Activated CD4-positive, alpha-beta T cell treated with anti-CD3 and anti-CD28 coated beads, Interleukin-2, Interleukin-6, amounts not matched to agents 100 ng/mL and 50 ng/mL, durations not matched to agents 16 hours and 8 hours (primary cell): Measurements from ENCODE around the gene ANKRD63.

Source experiments
- DNase-seq: peaks from one replicate; pipeline ENCODE4 v3.0.0-alpha.2; 2020

Gene ANKRD63

GRCh38 chr15:40242213-40242599 lies 40.7 kb downstream of the ANKRD63 start:
- no peak for DNase-seq

GRCh38 chr15:40241269-40242212 lies 41.3 kb downstream of the ANKRD63 start:
- no peak for DNase-seq

- DNase-seq, result no peak
These were observed 42.1 kb downstream of the ANKRD63 start for GRCh38 chr15:40240619-40241221.

GRCh38 chr15:40239693-40240618 lies 42.9 kb downstream of the ANKRD63 start:
- no peak for DNase-seq

- DNase-seq, result no peak
These were observed 43.5 kb downstream of the ANKRD63 start for GRCh38 chr15:40239404-40239692.

GRCh38 chr15:40238532-40239403 lies 44.1 kb downstream of the ANKRD63 start, which contains the start of gene PAK6:
Gene PAK6 (plus strand): TSS chr15:40239063. CDS start chr15:40264786, 25,723 bp downstream.
- DNase-seq, result peak; percentile 28

- DNase-seq, result no peak
These were observed 47.5 kb downstream of the ANKRD63 start for GRCh38 chr15:40235201-40235885.

GRCh38 chr15:40234783-40235182 lies 48.1 kb downstream of the ANKRD63 start:
- no peak for DNase-seq

GRCh38 chr15:40233727-40234577 lies 48.9 kb downstream of the ANKRD63 start:
- no peak for DNase-seq

- no peak for DNase-seq
These were observed 50.2 kb downstream of the ANKRD63 start for GRCh38 chr15:40232625-40233070.
